ENCODE data around the gene NEURL1B.

The NEURL1B gene

DNA sequence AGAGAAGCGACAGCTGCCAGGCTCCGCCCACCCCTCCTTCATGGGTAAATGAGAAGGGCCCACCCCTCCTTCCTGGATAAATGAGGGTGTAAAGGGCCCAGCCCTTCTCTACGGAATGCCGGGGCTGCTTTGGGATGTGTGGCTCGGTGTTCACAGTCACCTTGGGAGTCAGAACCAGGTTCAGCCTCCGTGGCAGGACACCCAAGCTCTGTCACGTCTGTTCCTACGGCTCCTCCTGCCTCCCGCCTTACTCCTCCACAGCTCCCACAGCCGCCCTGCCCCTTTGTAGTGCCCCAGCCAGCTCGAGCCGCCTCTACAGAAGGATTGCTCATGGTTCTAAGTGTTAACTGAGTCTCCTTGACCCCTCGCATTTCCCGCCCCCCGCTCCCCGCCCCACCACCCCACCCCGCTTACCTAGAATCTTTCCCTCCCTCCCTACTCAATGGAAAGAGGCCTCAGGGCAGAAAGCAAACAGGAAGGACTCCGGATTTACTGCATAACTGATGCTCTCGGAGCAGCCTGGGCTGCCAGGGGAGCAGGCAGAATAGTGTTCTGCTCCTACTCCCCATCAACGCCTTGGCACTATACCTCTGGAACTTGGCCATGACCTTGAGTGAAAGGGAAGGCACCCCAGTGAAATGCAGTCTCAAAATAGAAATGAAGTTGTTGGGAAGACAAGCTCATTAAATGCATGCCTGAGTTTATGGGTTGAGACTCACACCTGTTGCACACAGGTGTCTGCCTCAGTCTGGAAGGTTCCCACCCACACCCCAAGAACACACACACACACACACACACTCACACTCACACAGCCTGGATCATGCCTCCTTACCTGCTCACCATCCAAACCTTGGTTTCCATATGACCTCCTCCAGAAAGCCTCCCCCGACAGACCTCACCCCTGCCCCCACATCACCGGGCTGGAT, 59.6 kb downstream of the NEURL1B start (continued):
- TF ChIP-seq INSM2 (tag by site-specific recombination; IDR thresholded peaks at IDR 0.05): no peak
- TF ChIP-seq ZFHX2 (tag by site-specific recombination; conservative IDR thresholded peaks at IDR 0.05): peak; percentile 86
- peak; percentile 79 for TF ChIP-seq ZFP69B (tag by site-specific recombination; IDR thresholded peaks at IDR 0.05)
- TF ChIP-seq SP2 (tag by site-specific recombination; IDR thresholded peaks at IDR 0.05): peak; percentile 42

DNA sequence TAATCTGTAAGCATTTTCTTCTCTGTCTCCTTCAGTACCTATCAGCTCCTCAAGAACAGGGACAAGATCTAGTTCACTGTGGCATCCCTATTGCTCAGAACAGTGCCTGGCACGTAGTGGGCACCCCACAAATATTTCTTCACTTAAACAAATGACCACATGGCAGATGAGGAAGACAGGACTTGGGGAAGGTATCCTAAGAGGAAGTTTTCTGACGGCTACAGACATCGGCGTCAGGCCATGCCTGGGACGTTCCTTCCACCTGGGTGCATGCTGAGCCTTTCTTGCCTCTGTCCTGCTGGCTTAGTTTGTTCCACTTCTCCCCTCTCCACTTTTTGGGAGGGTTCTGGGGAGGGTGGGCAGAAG, 60.2 kb downstream of the NEURL1B start:
- ChIA-PET POLR2A (interaction anchor here (0.6 kb wide), 1 partner anchor 233 kb away, joined by 4 read pairs; no protein-coding TSS in a partner anchor), CTCF (interaction anchor here (0.6 to 9.5 kb wide), 5 partner anchors 13 to 220 kb away, joined by 4 to 159 read pairs (median 5); no protein-coding TSS in a partner anchor)
- H3K4me3 ChIP-seq (ENCODE audit: low read depth, low read length): no peak overlapping the region
- no peak overlapping the region for H3K27ac ChIP-seq (ENCODE audit: extremely low read depth, low read depth, low read length)
- no peak for TF ChIP-seq ZNF112 (tag by site-specific recombination; IDR thresholded peaks at IDR 0.05)
- no peaks in the 10 kb centered on the region for H3K9me3 ChIP-seq (ENCODE audit: control insufficient read depth, insufficient read depth, low read depth, low read length)
- no peaks in the 10 kb centered on the region for H3K36me3 ChIP-seq (ENCODE audit: control insufficient read depth in 2 of 2, insufficient read depth in 1 of 2, low read length in 2 of 2)
- no peaks in the 10 kb centered on the region for H3K4me1 ChIP-seq (ENCODE audit: control insufficient read depth, insufficient read depth, low read length)

GRCh38 chr5:172703952-172704351, 62.9 kb downstream of the NEURL1B start:
- TF ChIP-seq ZNF692 (tag by site-specific recombination; IDR thresholded peaks at IDR 0.05) (no peak), ZNF146 (tag by site-specific recombination; IDR thresholded peaks at IDR 0.05) (no peak), ZBTB44 (tag by site-specific recombination; IDR thresholded peaks at IDR 0.05) (no peak), ZBTB26 (tag by site-specific recombination; optimal IDR thresholded peaks at IDR 0.05) (no peak), ZNF214 (tag by site-specific recombination; IDR thresholded peaks at IDR 0.05; ENCODE audit: borderline replicate concordance) (no peak), ZNF660 (tag by site-specific recombination; IDR thresholded peaks at IDR 0.05) (no peak), ZNF549 (tag by site-specific recombination; IDR thresholded peaks at IDR 0.05) (no peak), ZNF37A (tag by site-specific recombination; IDR thresholded peaks at IDR 0.05) (no peak)
- TF ChIP-seq, protein P1, sequence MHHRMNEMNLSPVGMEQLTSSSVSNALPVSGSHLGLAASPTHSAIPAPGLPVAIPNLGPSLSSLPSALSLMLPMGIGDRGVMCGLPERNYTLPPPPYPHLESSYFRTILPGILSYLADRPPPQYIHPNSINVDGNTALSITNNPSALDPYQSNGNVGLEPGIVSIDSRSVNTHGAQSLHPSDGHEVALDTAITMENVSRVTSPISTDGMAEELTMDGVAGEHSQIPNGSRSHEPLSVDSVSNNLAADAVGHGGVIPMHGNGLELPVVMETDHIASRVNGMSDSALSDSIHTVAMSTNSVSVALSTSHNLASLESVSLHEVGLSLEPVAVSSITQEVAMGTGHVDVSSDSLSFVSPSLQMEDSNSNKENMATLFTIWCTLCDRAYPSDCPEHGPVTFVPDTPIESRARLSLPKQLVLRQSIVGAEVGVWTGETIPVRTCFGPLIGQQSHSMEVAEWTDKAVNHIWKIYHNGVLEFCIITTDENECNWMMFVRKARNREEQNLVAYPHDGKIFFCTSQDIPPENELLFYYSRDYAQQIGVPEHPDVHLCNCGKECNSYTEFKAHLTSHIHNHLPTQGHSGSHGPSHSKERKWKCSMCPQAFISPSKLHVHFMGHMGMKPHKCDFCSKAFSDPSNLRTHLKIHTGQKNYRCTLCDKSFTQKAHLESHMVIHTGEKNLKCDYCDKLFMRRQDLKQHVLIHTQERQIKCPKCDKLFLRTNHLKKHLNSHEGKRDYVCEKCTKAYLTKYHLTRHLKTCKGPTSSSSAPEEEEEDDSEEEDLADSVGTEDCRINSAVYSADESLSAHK (tag by site-specific recombination; IDR thresholded peaks at IDR 0.05): no peak
- CTCF ChIA-PET: interaction anchor here (0.8 kb wide), 1 partner anchor 9 kb away, joined by 5 read pairs; no protein-coding TSS in a partner anchor

More at GRCh38 chr5:172703952-172704351, 62.9 kb downstream of the NEURL1B start:
- Histone ChIP-seq H3K36me3 (ENCODE audit: control insufficient read depth in 2 of 2, insufficient read depth in 1 of 2, low read length in 2 of 2) (no peaks in the 10 kb centered on the region), H3K9me3 (ENCODE audit: control insufficient read depth, insufficient read depth, low read depth, low read length) (no peaks in the 10 kb centered on the region), H3K27ac (ENCODE audit: extremely low read depth, low read depth, low read length) (no peak overlapping the region), H3K4me1 (ENCODE audit: control insufficient read depth, insufficient read depth, low read length) (no peaks in the 10 kb centered on the region; the same call in 1 of the 2 replicates), H3K4me3 (ENCODE audit: low read depth, low read length) (no peak overlapping the region)
- POLR2A ChIA-PET: no interaction called here
